Ishikawa (cell line): ENCODE data around the gene DAP.

Experiments used
- CREB1 ChIP-seq: IDR thresholded peaks from 2 replicates; pipeline ENCODE4 v1.6.1; 2012; ENCODE audit warnings: low read depth
- FOXM1 ChIP-seq: IDR thresholded peaks from 2 replicates; pipeline ENCODE4 v1.6.1; 2012; ENCODE audit warnings: low read depth, borderline replicate concordance
- MAX ChIP-seq: IDR thresholded peaks from 2 replicates; pipeline ENCODE4 v1.6.1; 2012
- RAD21 ChIP-seq: IDR thresholded peaks from 2 replicates; pipeline ENCODE4 v1.6.1; 2012; ENCODE audit warnings: low read depth
- REST ChIP-seq: IDR thresholded peaks from 2 replicates; pipeline ENCODE4 v1.6.1; 2012; ENCODE audit warnings: low read depth, mild to moderate bottlenecking
- TAF1 ChIP-seq: IDR thresholded peaks from 2 replicates; pipeline ENCODE4 v1.6.1; 2012; ENCODE audit warnings: low read depth, mild to moderate bottlenecking
- TCF12 ChIP-seq: IDR thresholded peaks from 2 replicates; pipeline ENCODE4 v1.6.1; 2012; ENCODE audit warnings: low read depth
- TEAD4 ChIP-seq: IDR thresholded peaks from 2 replicates; pipeline ENCODE4 v1.6.1; 2012

- no peak for TF ChIP-seq TCF12
- no peak for TF ChIP-seq MAX
- TF ChIP-seq REST, result no peak
- no peak for TF ChIP-seq TAF1
- TF ChIP-seq TEAD4, result no peak
- no peak for TF ChIP-seq RAD21
- no peak for TF ChIP-seq FOXM1
- no peak for TF ChIP-seq CREB1
These were observed 55.9 kb downstream of the DAP start for GRCh38 chr5:10704949-10705621.
